ENCODE results near the gene LINC01488.

Gene LINC01488

DNA sequence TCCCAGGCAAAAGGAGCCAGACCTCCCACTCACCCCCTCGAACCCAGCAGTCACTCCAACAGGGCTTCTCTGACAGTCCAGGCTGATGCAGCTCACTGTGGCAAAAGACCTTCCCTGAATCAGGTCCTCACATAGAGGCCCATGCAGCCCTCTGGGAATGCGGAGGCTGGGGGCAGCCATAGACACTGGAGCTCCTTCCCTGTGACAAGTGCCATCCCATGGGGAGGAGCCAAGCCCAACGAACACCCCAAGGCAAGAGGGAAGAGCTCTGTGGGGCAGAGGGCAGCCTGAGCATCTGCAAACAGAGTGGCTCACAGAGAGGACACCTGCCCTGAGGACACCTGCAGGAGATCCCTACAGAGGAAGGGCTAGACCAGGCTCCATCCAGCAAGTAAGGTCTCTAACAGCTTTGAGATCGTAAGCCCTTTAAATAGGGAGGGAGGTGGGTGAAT is at the start of gene LINC01488:
Gene LINC01488 (plus strand): TSS at position 271 of the 452 bp plus-strand sequence.
- no peak for DNase-seq (ENCODE audit: low read depth in 2 of 2, low spot score in 1 of 2)

GRCh38 chr11:69431893-69432738 is 49.3 kb upstream of the LINC01488 start:
- no peak for DNase-seq (ENCODE audit: low read depth in 2 of 2, low spot score in 1 of 2)

GRCh38 chr11:69433741-69434140 is 47.7 kb upstream of the LINC01488 start:
- no peak for DNase-seq (ENCODE audit: low read depth in 2 of 2, low spot score in 1 of 2)

GRCh38 chr11:69434471-69434931 is 47.0 kb upstream of the LINC01488 start:
- DNase-seq (ENCODE audit: low read depth in 2 of 2, low spot score in 1 of 2): no peak

GRCh38 chr11:69435161-69435986 is 46.1 kb upstream of the LINC01488 start:
- DNase-seq (ENCODE audit: low read depth in 2 of 2, low spot score in 1 of 2): no peak

DNA sequence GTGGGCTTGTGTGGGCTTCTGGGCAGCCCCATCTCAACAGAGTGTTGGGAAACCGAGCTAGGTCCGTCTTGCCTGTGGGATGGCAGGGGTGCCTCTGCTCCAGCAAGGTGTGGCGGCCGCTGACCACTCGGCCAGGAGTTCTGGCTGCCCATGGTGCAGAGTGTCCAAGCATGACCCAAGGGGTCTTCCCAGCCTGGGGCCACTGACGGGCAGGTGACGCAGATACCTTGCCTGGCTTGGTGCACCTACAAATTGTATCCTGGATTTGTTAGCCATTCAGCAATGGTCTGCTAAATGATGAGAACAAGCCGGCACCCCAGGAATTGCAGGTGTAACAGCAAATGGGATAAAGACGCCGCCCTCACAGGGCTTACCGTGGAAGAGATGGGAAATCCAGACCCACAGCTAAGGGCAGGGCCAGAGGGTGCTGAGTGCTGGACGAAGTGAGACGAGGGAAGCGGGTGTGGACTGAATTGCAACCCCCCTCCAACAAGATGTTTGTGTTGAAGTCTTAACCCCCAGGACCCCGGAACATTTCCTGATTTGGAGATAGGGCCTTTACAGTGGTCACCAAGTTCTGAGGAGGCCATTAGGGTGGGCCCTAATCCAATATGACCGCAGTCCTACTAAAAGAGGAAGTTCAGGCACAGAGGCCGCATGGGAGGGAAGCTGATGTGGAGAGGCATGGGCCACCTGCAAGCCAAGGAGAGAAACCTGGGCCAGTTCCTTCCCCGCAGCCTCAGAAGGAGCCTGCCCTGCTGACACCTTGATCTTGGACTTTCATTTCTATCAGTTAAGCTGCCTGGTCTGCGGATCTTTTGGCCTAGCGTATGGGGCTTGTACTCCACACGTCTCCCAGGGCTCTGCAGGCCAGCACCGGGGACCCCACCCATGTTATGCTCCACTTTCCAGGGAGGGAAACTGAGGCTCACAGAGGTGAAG is 45.2 kb upstream of the LINC01488 start:
- DNase-seq (ENCODE audit: low read depth in 2 of 2, low spot score in 1 of 2): no peak

- no peak for DNase-seq (ENCODE audit: low read depth in 2 of 2, low spot score in 1 of 2)
These were observed 44.2 kb upstream of the LINC01488 start for GRCh38 chr11:69437001-69437875.

- no peak for DNase-seq (ENCODE audit: low read depth in 2 of 2, low spot score in 1 of 2)
These were observed 43.6 kb upstream of the LINC01488 start for GRCh38 chr11:69437876-69438205.

- no peak for DNase-seq (ENCODE audit: low read depth in 2 of 2, low spot score in 1 of 2)
These were observed 43.1 kb upstream of the LINC01488 start for GRCh38 chr11:69438286-69438920.

DNA sequence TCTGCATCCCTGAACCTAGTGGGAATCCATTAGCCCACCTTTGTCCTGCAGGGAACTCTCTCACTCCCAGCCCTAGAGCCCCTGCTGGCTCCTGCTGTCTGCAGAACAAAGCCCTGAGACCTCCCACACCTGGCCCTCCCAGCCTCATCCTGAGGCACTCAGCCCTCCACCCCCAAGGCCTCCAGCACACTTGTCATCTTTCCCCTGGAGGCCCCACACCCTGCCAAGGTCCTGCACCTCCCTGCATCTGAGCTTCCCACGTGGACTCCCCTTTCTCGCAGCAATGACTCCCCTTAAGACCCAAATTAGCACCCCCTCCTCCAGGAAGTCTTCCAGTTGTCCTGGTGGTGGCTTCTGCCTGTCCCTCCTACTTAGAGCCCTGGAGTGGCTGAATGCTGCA is 42.3 kb upstream of the LINC01488 start:
- no peak for DNase-seq (ENCODE audit: low read depth in 2 of 2, low spot score in 1 of 2)

DNA sequence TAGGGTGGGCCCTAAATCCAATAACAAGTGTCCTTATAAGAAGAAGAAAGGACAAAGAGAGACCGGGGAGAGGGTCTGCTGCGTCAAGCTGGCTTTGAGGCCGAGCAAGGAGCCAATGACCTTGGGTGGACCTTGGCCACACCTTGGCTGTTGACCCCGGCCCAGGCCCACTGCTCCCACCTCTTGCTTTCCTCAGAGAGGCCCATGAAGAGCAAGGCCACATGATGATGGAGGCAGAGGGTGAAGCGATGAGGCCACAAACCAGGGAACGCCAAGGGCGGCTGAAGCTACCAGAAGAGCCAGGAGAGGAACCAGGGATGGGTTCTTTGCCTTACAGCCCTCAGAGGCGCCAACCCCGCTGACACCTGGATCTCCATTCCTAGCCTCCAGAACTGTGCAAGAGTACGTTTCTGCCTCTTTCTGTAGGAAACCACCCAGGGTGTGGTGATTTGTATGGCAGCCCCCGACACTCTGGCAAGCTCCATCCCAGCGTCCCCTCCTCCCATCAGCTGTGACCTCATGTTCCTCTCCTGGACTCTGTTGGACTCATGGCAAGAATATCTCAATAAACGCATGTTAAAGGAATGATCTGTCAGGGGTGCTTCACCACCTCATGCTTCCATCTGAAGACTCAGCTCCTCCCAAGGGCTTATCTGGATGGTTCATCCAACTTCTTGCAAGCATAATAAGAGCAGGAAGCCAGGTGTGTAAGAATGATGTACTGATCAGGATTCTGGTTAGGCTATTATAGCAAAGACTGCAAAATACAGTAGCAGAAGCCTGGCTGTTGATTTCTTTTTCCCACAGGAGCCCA is 41.6 kb upstream of the LINC01488 start:
- DNase-seq (ENCODE audit: low read depth in 2 of 2, low spot score in 1 of 2): no peak

- no peak for DNase-seq (ENCODE audit: low read depth in 2 of 2, low spot score in 1 of 2)
These were observed 40.6 kb upstream of the LINC01488 start for GRCh38 chr11:69440876-69441275.

GRCh38 chr11:69442012-69442806 is 39.3 kb upstream of the LINC01488 start:
- DNase-seq (ENCODE audit: low read depth in 2 of 2, low spot score in 1 of 2): no peak

- no peak for DNase-seq (ENCODE audit: low read depth in 2 of 2, low spot score in 1 of 2)
These were observed 38.7 kb upstream of the LINC01488 start for GRCh38 chr11:69442807-69443137.

DNA sequence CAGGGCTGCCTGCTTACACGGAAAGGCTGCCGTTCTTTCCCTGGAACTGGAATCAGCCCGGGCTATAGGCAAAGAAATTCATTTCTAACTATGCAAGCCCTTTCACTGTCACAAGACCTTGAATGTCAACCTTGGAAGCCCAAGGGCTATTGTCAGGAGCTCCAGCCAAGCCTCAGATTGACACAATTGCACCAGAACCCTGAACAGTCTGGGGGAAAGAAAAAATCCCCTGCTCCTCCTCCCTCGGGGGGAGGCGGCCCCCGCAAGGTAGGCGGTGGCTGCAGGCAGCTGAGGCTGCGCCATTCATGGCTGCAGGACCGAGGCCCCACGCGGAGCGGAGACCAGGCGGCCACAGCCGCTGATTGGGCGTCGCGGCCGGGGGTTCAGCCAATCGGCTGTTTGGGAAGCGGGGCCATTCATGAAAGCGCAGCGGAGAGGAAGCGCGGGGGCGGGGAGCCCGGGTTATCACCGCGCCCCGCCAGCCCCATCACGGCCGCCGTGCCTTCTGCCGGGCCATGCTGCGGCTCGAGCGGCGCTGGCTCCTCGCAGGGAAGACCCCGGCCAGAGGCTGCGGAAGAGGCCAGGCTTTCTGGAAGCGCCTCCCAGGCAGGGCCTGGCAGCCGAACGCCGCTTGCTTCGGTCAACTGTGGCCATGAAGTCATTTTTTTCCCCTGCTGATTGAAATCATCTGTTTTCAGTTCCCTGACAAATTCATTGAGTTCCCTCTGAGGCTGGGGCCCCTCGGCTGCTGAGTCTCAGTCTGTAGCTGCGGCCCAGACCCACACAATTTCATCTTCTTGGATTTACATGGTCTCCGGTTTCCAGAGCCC is 38.1 kb upstream of the LINC01488 start:
- peak; percentile 24 to 51 for DNase-seq (ENCODE audit: low read depth in 2 of 2, low spot score in 1 of 2)

DNA sequence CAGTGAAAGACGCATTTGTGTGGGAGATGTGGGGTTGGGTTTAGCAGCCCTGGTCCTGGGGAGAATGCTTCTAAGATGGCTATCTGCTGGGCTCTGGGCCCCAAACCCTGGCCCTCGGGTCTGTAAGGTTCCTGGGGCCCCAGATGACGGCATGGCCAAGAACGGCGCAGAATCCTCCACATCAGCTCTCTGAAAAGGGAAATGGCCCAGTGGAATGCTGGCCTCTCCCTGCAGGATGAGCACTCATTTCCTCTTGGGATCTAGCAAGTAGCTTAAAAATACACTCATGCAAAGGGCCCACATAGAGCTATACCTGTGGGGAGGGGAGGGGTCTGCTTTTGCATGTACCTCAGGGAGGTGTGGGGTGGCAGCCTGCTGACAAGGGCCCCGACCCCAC is 37.5 kb upstream of the LINC01488 start:
- no peak for DNase-seq (ENCODE audit: low read depth in 2 of 2, low spot score in 1 of 2)
